CD4-positive, alpha-beta T cell treated with Interleukin-6 at 100 ng/mL for 8 hours (primary cell): ENCODE data around the gene SKAP1.

Experiments used
- DNase-seq: peaks from one replicate; pipeline ENCODE4 v3.0.0-alpha.2; 2020; ENCODE audit warnings: mixed read lengths, low spot score

The SKAP1 gene

GRCh38 chr17:48241770-48242497 is 188.1 kb downstream of the SKAP1 start:
- DNase-seq: no peak

- no peak for DNase-seq
Observed at GRCh38 chr17:48241131-48241591, 188.9 kb downstream of the SKAP1 start.

- DNase-seq: no peak
Observed at GRCh38 chr17:48240562-48241130, 189.4 kb downstream of the SKAP1 start.

GRCh38 chr17:48240122-48240521 is 189.9 kb downstream of the SKAP1 start:
- DNase-seq: no peak

GRCh38 chr17:48239603-48239995 is 190.4 kb downstream of the SKAP1 start:
- DNase-seq: no peak

GRCh38 chr17:48238933-48239602 is 190.9 kb downstream of the SKAP1 start:
- no peak for DNase-seq

GRCh38 chr17:48237456-48237855 is 192.6 kb downstream of the SKAP1 start:
- DNase-seq: no peak

- DNase-seq: no peak
Observed at GRCh38 chr17:48236681-48237134, 193.3 kb downstream of the SKAP1 start.

GRCh38 chr17:48234922-48235321 is 195.1 kb downstream of the SKAP1 start:
- DNase-seq: no peak

GRCh38 chr17:48231995-48232959 is 197.7 kb downstream of the SKAP1 start:
- DNase-seq: no peak

GRCh38 chr17:48229936-48230335 is 200.1 kb downstream of the SKAP1 start:
- DNase-seq: no peak

- DNase-seq: no peak
Observed at GRCh38 chr17:48228720-48229119, 201.3 kb downstream of the SKAP1 start.

- no peak for DNase-seq
Observed at GRCh38 chr17:48225725-48226567, 204.1 kb downstream of the SKAP1 start.

GRCh38 chr17:48223945-48224344 is 206.1 kb downstream of the SKAP1 start:
- DNase-seq: no peak

- DNase-seq: no peak
Observed at GRCh38 chr17:48219617-48220016, 210.4 kb downstream of the SKAP1 start.

- DNase-seq: no peak
Observed at GRCh38 chr17:48215583-48216139, 214.4 kb downstream of the SKAP1 start.

GRCh38 chr17:48213797-48214196 is 216.2 kb downstream of the SKAP1 start:
- no peak for DNase-seq

GRCh38 chr17:48211787-48212186 is 218.2 kb downstream of the SKAP1 start:
- DNase-seq: no peak

GRCh38 chr17:48211011-48211410 is 219.0 kb downstream of the SKAP1 start:
- no peak for DNase-seq

GRCh38 chr17:48209973-48210372 is 220.0 kb downstream of the SKAP1 start:
- no peak for DNase-seq
